Neural cell (in vitro differentiated cells): ENCODE results near the gene SEC16B. TPM values are rescaled to one million over a fixed set of nuclear protein-coding genes. Genes with fewer than 3 reads are reported as not detected.

Experiments
- H2AFZ ChIP-seq: fragments of 200-600, 300-800 bp; sonication (generic), shearing (Covaris generic); 2 replicates; pipeline ENCODE4 v1.6.0; 2014; ENCODE audit warnings: low read depth, mild to moderate bottlenecking, antibody characterized with exemption, low read length, moderate library complexity
- H3F3A ChIP-seq: fragments of 200-600 bp; shearing (Covaris generic); 2 replicates; pipeline ENCODE4 v1.6.1; 2016; ENCODE audit warnings: mild to moderate bottlenecking, moderate library complexity, mixed read lengths, antibody characterized with exemption, low read length; ENCODE audit not compliant: insufficient read depth, poor library complexity, severe bottlenecking
- H3K27ac ChIP-seq: fragments of 200-600, 300-800 bp; sonication (generic), shearing (Covaris generic); 2 replicates; pipeline ENCODE4 v1.5.1; 2014; ENCODE audit warnings: mild to moderate bottlenecking, low read length, moderate library complexity
- H3K27me3 ChIP-seq: fragments of 300-800, 200-600 bp; sonication (generic), shearing (Covaris generic); 2 replicates; pipeline ENCODE4 v1.6.0; 2014; ENCODE audit warnings: mild to moderate bottlenecking, low read depth, low read length, moderate library complexity; ENCODE audit not compliant: insufficient read depth
- H3K36me3 ChIP-seq: fragments of 300-800, 200-600 bp; sonication (generic), shearing (Covaris generic); 2 replicates; pipeline ENCODE4 v1.5.1; 2014; ENCODE audit warnings: mild to moderate bottlenecking, antibody characterized with exemption, low read length, moderate library complexity; ENCODE audit not compliant: insufficient read depth
- H3K4me2 ChIP-seq: fragments of 300-800, 200-600 bp; sonication (generic), shearing (Covaris generic); 2 replicates; pipeline ENCODE4 v1.6.0; 2014; ENCODE audit warnings: mild to moderate bottlenecking, low read length
- H3K4me3 ChIP-seq: fragments of 300-800, 200-600 bp; sonication (generic), shearing (Covaris generic); 2 replicates; pipeline ENCODE4 v1.5.1; 2014; ENCODE audit warnings: mild to moderate bottlenecking, low read length, moderate library complexity
- H3K79me2 ChIP-seq: fragments of 200-600 bp; shearing (Covaris generic); replicated peaks from 2 replicates; pipeline ENCODE4 v1.6.0; 2014; ENCODE audit warnings: mild to moderate bottlenecking, low read length, moderate library complexity; ENCODE audit not compliant: insufficient read depth
- H3K9ac ChIP-seq: fragments of 300-800, 200-600 bp; sonication (generic), shearing (Covaris generic); 2 replicates; pipeline ENCODE4 v1.6.1; 2016; ENCODE audit warnings: mild to moderate bottlenecking, low read length, mixed read lengths
- H3K9me2 ChIP-seq: fragments of 200-600 bp; shearing (Covaris generic); 2 replicates; pipeline ENCODE4 v1.6.1; 2016; ENCODE audit warnings: mild to moderate bottlenecking, low read length, mixed read lengths; ENCODE audit not compliant: insufficient read depth
- H3K9me3 ChIP-seq: fragments of 200-600, 300-800 bp; sonication (generic), shearing (Covaris generic); 2 replicates; pipeline ENCODE4 v1.6.1; 2016; ENCODE audit warnings: mild to moderate bottlenecking, mixed run types, low read length, moderate library complexity, mixed read lengths
- H4K20me1 ChIP-seq: fragments of 200-600 bp; shearing (Covaris generic); 2 replicates; pipeline ENCODE4 v1.6.1; 2016; ENCODE audit warnings: mild to moderate bottlenecking, mixed run types; ENCODE audit not compliant: insufficient read depth
- CTCF ChIP-seq: fragments of 450-650 bp; IDR thresholded peaks from 2 replicates; pipeline ENCODE4 v1.5.1; 2014; ENCODE audit warnings: antibody characterized with exemption, mild to moderate bottlenecking, moderate library complexity; ENCODE audit not compliant: poor library complexity, severe bottlenecking
- EP300 ChIP-seq: fragments of 450-650 bp; conservative IDR thresholded peaks from 2 replicates; pipeline ENCODE4 v1.6.1; 2014; ENCODE audit warnings: antibody characterized with exemption, mild to moderate bottlenecking, moderate library complexity; ENCODE audit not compliant: poor library complexity, severe bottlenecking
- EZH2 ChIP-seq: fragments of 200-600, 300-800 bp; shearing (Covaris generic), sonication (generic); IDR thresholded peaks from 2 replicates; pipeline ENCODE4 v1.6.1; 2014; ENCODE audit warnings: antibody characterized with exemption, low read length, borderline replicate concordance, mild to moderate bottlenecking; ENCODE audit not compliant: insufficient read depth, poor library complexity, severe bottlenecking
- MXI1 ChIP-seq: fragments of 450-650 bp; conservative IDR thresholded peaks from 2 replicates; pipeline ENCODE4 v1.6.1; 2014; ENCODE audit warnings: antibody characterized with exemption, mild to moderate bottlenecking; ENCODE audit not compliant: poor library complexity, severe bottlenecking
- POLR2AphosphoS5 ChIP-seq: IDR thresholded peaks from 2 replicates; pipeline ENCODE4 v1.6.1; 2012
- RAD21 ChIP-seq: fragments of 450-650 bp; conservative IDR thresholded peaks from 2 replicates; pipeline ENCODE4 v1.6.1; 2014; ENCODE audit warnings: antibody characterized with exemption, mild to moderate bottlenecking, moderate library complexity
- SMC3 ChIP-seq: fragments of 450-650 bp; conservative IDR thresholded peaks from 2 replicates; pipeline ENCODE4 v1.6.1; 2014; ENCODE audit warnings: antibody characterized with exemption, mild to moderate bottlenecking, moderate library complexity; ENCODE audit not compliant: poor library complexity
- TAF1 ChIP-seq: IDR thresholded peaks from 2 replicates; pipeline ENCODE4 v1.6.1; 2012; ENCODE audit warnings: low read depth
- polyA plus RNA-seq: library from polyadenylated mRNA; depleted of rRNA; stranded (reverse); fragments of >200 nt; gene quantifications from 2 replicates; pipeline ENCODE4 v1.2.3, GENCODE V29; 2014
- TF ChIP-seq, protein P1 (sequence below): IDR thresholded peaks from 2 replicates; pipeline ENCODE4 v1.6.1; 2012; ENCODE audit warnings: borderline replicate concordance

Gene SEC16B
- polyA plus RNA-seq, 1 donor from 2014 or later: 0.78 TPM

DNA sequence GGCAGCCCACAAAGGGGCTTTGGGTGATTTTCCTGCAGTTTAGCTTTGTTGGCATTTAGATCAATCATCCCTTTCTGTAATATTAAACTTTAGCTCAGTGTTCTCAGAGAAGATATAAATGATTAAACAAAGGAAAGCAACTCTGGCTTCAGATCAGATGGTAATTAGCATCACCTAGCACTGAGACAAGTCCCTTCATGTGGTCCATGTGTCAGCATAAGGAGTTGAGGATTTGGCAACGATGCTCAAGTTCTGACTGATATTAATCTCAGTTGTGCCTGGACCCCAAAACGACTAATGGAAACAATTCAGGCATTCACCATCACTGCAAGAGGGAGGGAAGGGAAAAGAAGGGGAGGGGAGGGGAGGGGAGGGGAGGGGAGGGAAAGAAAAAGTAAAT lies 60.4 kb downstream of the SEC16B start:
- H3K9me3 ChIP-seq: no peaks in the 10 kb centered on the region
- H3K4me2 ChIP-seq: no peak overlapping the region
- no peaks in the 10 kb centered on the region for H3K27me3 ChIP-seq
- no peak overlapping the region for H3K9ac ChIP-seq
- H2AFZ ChIP-seq: no peak overlapping the region
- no peaks in the 10 kb centered on the region for H3K9me2 ChIP-seq
- H3K4me3 ChIP-seq: no peak overlapping the region
- TF ChIP-seq RAD21: no peak
- H4K20me1 ChIP-seq: no peaks in the 10 kb centered on the region
- H3F3A ChIP-seq: no peaks in the 10 kb centered on the region
- H3K79me2 ChIP-seq: no peaks in the 10 kb centered on the region
- H3K36me3 ChIP-seq: no peaks in the 10 kb centered on the region
- H3K27ac ChIP-seq: no peak overlapping the region

DNA sequence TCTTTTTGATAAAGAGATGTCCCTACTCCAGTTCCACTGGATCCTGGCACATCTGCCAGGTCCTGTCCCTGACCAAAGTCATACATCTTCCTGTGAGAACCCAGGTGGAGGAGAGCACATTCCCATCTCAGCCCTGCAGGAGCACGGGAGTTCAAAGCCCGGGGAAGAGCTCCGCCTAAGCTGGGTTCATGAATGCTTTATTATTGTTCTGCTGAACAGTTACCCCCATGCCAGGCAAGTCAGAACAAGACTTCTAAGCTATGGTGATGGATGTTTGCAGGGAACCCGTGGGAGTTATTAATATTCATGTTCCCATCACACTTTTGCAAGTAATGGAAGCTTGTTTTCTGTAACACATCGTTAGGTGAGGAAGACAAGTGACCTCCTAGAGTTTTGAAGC lies 62.9 kb downstream of the SEC16B start:
- Histone ChIP-seq H3K4me2 (no peak overlapping the region), H2AFZ (no peak overlapping the region), H3K9ac (no peak overlapping the region), H3K4me3 (no peak overlapping the region), H3K79me2 (no peaks in the 10 kb centered on the region), H3K27me3 (no peaks in the 10 kb centered on the region), H3K36me3 (no peaks in the 10 kb centered on the region), H3F3A (no peaks in the 10 kb centered on the region), H3K27ac (no peak overlapping the region), H3K9me3 (no peaks in the 10 kb centered on the region), H3K9me2 (no peaks in the 10 kb centered on the region), H4K20me1 (no peaks in the 10 kb centered on the region)
- TF ChIP-seq RAD21: no peak

DNA sequence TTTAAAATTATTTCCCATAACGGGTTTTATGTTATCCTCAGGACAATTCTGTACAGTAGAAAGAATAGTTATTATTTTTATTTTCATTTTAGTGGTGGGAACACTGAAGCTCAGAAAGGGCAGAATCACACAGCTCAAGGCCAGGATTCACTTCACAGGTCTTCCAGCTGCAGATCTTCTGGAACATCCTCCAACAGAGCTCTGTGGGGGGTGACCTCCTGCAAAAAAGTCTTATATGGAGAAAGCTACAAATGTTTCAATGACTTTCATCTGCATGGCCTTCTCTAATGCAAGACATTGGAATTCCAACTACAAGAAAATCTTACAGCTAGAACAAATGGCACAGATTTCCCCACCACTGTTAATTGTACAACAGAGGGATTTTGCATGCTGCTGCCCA lies 64.2 kb downstream of the SEC16B start:
- no peak overlapping the region for H2AFZ ChIP-seq
- H3F3A ChIP-seq: no peaks in the 10 kb centered on the region
- H4K20me1 ChIP-seq: no peaks in the 10 kb centered on the region
- H3K79me2 ChIP-seq: no peaks in the 10 kb centered on the region
- no peaks in the 10 kb centered on the region for H3K9me3 ChIP-seq
- H3K9me2 ChIP-seq: no peaks in the 10 kb centered on the region
- H3K9ac ChIP-seq: no peak overlapping the region
- H3K36me3 ChIP-seq: no peaks in the 10 kb centered on the region
- no peak for TF ChIP-seq SMC3
- no peak for TF ChIP-seq EP300
- no peak for TF ChIP-seq RAD21
- TF ChIP-seq EZH2: no peak
- TF ChIP-seq, protein P1, sequence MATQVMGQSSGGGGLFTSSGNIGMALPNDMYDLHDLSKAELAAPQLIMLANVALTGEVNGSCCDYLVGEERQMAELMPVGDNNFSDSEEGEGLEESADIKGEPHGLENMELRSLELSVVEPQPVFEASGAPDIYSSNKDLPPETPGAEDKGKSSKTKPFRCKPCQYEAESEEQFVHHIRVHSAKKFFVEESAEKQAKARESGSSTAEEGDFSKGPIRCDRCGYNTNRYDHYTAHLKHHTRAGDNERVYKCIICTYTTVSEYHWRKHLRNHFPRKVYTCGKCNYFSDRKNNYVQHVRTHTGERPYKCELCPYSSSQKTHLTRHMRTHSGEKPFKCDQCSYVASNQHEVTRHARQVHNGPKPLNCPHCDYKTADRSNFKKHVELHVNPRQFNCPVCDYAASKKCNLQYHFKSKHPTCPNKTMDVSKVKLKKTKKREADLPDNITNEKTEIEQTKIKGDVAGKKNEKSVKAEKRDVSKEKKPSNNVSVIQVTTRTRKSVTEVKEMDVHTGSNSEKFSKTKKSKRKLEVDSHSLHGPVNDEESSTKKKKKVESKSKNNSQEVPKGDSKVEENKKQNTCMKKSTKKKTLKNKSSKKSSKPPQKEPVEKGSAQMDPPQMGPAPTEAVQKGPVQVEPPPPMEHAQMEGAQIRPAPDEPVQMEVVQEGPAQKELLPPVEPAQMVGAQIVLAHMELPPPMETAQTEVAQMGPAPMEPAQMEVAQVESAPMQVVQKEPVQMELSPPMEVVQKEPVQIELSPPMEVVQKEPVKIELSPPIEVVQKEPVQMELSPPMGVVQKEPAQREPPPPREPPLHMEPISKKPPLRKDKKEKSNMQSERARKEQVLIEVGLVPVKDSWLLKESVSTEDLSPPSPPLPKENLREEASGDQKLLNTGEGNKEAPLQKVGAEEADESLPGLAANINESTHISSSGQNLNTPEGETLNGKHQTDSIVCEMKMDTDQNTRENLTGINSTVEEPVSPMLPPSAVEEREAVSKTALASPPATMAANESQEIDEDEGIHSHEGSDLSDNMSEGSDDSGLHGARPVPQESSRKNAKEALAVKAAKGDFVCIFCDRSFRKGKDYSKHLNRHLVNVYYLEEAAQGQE: no peak
- TF ChIP-seq CTCF: no peak
- no peak for TF ChIP-seq TAF1
- TF ChIP-seq MXI1: no peak
- TF ChIP-seq POLR2AphosphoS5: no peak
- H3K27me3 ChIP-seq: no peaks in the 10 kb centered on the region
- H3K27ac ChIP-seq: no peak overlapping the region
- no peak overlapping the region for H3K4me2 ChIP-seq
- no peak overlapping the region for H3K4me3 ChIP-seq
